Effector CD8-positive, alpha-beta T cell (primary cell): ENCODE data around the gene OR1K1.
A peak's percentile ranks its signal among the peaks of the same experiment; 100 is the strongest.
"Not testable (repeated sequence)": the region's sequence is repeated elsewhere in the genome, so short reads cannot be mapped to it uniquely, and the experiment has no call there.

Source experiments
- DNase-seq: peaks from one replicate; lab custom pipeline; 2025; lab: John Stamatoyannopoulos, UW
- total RNA-seq, 4 experiments: gene quantifications; one replicate each; lab custom pipeline; 2026; lab: John Stamatoyannopoulos, UW

Gene OR1K1, protein sequence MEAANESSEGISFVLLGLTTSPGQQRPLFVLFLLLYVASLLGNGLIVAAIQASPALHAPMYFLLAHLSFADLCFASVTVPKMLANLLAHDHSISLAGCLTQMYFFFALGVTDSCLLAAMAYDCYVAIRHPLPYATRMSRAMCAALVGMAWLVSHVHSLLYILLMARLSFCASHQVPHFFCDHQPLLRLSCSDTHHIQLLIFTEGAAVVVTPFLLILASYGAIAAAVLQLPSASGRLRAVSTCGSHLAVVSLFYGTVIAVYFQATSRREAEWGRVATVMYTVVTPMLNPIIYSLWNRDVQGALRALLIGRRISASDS
- total RNA-seq, result 0 reads per million in 4 experiments

DNA sequence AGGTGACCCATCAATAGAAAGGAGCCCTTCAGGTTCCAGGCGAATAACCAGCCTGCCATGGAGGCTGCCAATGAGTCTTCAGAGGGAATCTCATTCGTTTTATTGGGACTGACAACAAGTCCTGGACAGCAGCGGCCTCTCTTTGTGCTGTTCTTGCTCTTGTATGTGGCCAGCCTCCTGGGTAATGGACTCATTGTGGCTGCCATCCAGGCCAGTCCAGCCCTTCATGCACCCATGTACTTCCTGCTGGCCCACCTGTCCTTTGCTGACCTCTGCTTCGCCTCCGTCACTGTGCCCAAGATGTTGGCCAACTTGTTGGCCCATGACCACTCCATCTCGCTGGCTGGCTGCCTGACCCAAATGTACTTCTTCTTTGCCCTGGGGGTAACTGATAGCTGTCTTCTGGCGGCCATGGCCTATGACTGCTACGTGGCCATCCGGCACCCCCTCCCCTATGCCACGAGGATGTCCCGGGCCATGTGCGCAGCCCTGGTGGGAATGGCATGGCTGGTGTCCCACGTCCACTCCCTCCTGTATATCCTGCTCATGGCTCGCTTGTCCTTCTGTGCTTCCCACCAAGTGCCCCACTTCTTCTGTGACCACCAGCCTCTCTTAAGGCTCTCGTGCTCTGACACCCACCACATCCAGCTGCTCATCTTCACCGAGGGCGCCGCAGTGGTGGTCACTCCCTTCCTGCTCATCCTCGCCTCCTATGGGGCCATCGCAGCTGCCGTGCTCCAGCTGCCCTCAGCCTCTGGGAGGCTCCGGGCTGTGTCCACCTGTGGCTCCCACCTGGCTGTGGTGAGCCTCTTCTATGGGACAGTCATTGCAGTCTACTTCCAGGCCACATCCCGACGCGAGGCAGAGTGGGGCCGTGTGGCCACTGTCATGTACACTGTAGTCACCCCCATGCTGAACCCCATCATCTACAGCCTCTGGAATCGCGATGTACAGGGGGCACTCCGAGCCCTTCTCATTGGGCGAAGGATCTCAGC, at the start of gene OR1K1:
Gene OR1K1, plus strand, starts transcription at position 58 of the 995 bp plus-strand sequence. Its CDS starts 0 bp downstream, at position 58.
- no peak for DNase-seq

DNA sequence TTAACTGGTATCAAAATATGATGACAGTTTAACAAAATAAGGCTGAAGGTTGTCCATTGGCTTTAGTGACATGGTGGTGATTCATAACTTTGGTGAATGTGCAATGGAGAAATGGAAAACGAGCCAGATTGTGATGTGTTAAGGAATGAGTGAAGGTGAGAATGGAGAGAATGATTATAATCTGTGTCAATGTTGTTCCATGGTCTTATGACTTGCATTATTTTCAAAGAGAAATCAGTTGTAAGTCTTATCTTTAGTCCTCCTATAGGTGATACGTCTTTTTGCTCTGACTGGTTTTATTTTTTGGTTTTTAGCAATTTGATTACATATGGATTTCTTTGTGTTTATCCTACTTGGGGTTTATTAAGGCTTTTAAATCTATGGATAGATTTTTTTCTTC, 45.1 kb upstream of the OR1K1 start:
- no peak for DNase-seq

DNA sequence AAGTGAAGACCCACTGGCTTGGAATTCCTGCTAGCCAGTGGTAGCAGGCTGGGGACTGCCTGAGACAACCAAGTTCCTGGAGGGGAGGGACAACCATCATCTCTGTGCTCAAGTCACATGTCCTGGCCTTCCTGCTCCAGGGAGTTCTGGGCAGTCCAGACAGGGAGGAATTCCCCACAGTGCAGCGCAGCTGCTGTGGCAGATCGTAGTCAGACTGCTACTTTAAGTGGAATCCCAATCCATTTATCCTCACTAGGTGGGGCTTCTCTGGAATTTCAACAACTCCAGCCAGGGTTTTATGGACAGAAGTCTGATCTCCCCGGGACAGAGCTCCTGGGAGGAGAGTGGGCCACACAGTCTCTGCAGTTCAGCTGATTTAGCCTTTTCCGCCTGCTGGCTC, 32.1 kb upstream of the OR1K1 start:
- DNase-seq, result no peak

DNA sequence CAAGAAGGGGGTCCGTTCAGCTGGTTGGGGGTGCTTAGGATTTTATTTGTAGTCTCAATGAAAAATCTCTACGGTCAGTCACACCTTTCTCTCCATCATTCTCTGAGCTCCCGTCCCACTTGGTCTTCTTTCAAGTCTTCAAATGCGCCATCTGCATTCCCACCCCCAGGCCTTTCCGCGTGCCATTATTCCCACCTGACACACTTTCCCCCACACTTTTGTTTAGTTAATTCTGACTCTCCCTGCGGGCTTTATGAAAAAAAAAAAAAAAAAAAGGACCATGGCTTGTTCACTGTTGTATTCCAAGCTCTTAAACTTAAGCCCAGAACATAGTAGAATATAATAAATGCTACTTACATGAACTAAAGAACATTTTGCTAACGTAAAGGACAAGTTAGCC, 22.9 kb upstream of the OR1K1 start:
- DNase-seq, result no peak

DNA sequence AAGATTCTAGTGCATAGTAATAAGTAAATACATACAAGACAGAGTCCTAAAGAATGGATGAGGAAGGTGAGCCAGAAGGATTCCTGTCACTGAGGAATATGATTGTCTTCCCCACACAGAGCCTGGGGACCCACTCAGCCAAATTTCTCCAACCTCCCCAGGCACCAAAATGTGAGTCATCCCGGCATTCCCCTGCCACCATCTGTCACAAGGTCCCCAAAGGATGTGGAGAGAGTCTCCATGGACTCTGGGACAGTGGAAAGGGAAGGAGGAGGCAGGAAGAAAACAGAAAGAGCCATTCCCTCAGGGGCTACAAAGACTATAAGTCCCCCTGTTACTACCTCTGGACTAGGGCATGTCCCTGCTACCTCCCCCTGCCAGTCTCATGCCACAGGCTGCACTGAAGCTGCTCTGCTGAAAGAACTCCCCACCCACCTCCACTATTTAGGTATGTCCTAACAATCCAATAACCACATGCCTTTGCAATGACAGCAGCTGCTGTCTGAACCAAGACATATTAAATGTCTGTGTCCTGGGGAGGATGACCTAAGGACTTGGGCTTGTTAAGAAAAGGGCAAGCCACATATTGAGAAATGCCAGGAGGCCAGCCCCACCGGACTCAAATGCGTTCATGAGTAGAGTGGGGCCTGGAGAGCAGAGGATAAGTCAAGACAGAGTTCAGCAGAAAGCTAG, 21.8 kb upstream of the OR1K1 start:
- no peak for DNase-seq

DNA sequence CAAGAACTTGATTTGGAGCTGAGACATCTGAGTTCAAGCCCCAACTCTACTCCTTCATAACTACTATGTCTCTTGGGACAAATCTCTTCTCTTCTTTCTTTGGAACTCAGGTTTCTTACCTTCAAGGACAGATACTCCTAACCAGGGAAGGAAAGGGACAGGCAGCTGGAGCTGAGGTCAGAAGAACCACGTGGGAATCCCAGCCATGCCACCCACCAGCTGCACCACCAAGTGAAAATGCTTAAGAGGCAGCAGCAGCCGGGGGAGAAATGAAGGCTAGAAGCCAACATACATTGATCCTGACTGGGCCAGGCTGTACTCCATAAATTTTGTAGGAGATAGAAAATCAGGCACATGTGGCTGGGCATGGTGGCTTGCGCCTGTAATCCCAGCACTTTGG, 20.7 kb upstream of the OR1K1 start:
- DNase-seq, result no peak

DNA sequence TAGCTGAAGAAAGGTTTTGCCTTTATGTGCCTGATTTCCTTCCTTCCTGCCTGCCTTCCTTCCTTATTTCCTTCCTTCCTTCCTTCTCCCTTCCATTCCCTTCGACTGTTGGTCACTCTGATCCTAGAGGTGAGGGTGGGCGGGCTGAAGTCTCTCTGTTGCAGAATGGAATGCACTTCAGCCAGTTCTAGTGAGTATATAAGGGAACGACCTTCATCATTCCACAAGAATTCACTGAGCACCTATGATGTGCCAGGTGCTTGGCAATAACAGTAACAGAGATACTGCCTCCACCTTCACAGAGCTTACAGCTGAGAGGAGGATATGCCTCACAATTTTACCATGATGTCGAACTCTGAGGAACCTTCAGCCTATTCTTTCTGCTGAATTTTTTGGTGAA, 19.9 kb upstream of the OR1K1 start:
- DNase-seq, result no peak

DNA sequence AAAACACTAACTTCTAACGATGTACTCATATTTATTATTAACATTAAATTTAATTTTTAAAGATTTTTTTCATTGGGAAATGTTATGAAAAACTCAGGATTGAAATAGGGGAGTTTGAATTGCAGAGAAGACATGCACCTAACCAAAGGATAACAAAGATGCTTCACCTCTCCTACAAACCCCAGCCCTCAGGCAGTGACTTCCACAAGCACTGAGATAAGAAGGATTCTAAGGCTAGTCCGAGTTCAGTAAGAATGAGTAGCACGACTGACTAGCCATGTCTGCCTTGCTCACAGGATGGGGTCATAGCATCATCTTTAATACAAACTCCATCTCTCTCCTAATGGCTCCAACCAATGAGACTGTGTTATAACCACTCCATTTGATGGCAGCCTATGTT, 18.3 kb upstream of the OR1K1 start:
- no peak for DNase-seq

DNA sequence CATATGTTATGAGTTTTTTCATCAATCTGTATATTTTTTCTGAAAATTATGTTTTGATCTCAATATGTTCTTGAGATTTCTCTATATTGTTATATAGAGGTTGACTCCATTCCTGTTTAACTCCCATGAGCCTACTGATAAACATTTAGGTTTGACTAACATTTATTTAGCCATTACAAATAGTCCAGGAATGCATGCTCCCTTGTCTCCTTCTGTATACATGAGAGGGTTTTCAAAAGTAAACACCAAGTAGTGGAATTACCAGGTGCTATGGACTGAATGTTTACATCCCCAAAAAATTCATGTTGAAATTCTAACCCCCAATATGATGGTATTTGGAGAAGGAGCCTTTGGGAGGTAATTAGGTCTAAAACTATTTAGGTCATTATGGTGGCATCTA, 14.7 kb upstream of the OR1K1 start:
- DNase-seq, result no peak

DNA sequence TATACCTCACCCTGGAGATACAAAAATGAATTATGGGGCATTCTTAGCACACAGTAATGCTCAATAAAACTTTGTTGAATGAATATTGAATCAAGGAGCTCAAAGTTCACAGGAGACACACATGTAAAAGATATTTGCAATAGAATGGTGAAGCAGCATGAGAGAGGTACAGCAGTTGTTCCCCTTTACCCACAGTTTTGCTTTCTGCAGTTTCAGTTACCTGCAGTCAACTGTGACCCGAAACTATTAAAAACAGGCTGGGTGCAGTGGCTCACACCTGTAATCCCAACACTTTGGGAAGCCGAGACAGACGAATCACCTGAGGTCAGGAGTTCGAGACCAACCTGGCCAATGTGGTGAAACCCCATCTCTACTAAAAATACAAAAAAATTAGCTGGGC, 13.6 kb upstream of the OR1K1 start:
- DNase-seq, result no peak

DNA sequence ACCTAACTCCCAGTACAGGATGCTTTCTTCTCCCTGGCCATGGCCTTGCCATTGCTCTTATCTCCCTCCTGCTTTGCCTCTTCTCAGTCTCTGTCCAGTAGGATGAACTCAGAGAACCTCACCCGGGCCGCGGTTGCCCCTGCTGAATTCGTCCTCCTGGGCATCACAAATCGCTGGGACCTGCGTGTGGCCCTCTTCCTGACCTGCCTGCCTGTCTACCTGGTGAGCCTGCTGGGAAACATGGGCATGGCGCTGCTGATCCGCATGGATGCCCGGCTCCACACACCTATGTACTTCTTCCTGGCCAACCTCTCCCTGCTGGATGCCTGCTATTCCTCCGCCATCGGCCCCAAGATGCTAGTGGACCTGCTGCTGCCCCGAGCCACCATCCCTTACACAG, 11.1 kb upstream of the OR1K1 start, which contains the start of gene OR5C1:
Gene OR5C1, plus strand, starts transcription at position 103 of the 400 bp plus-strand sequence. Its CDS starts 0 bp downstream, at position 103.
- DNase-seq, result no peak

DNA sequence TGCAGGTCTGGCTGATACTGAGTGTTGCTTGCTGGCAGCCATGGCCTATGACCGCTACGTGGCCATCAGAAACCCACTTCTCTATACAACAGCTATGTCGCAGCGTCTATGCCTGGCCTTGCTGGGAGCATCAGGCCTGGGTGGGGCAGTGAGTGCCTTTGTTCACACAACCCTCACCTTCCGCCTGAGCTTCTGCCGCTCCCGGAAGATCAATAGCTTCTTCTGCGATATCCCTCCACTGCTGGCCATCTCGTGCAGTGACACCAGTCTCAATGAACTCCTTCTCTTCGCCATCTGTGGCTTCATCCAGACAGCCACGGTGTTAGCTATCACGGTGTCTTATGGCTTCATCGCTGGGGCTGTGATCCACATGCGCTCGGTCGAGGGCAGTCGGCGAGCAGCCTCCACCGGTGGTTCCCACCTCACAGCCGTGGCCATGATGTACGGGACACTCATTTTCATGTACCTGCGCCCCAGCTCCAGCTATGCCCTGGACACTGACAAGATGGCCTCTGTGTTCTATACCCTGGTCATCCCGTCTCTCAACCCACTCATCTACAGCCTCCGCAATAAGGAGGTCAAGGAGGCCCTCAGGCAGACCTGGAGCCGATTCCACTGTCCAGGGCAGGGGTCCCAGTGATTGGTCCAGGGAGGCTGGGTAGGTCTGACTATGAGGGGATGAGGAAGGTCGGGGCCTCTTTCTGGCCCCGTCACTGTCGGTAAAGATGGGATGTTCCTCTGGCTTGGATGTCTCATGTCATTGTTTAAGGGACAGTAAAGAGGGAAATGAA, 10.5 kb upstream of the OR1K1 start:
- no peak for DNase-seq

DNA sequence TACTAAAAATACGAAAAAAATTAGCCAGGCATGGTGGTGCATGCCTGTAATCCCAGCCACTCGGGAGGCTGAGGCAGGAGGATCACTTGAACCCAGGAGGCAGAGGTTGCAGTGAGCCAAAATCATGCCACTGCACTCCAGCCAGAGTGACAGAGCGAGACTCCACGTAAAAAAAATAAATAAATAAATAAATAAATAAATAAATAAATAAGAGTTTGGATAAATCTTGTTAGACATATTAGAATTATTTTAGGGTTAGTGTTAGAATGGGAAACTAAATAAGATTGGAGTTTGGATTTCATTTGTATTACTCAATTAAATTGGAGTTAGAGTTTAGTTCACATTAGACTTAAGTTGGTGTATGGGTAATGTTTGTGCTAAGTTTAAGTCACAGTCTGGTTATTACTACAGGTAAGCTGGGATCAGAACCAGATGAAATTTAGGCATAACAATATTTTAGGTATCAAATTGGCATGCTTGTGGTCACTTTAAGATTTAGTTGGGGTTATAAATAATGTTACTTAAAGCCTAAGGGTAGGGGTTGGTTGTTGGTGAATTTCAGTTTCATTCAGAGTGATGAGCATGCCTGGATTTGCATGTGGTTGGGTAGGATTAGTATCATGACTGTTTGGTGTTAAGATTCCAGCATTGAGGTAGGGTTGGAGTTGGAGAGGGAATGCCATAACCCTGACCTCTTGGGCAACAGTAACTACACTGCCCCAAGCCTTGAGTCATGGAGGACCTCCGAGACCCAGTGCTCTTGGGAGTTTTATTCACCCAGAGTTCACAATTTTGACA, 7.9 kb upstream of the OR1K1 start:
- DNase-seq, result no peak

DNA sequence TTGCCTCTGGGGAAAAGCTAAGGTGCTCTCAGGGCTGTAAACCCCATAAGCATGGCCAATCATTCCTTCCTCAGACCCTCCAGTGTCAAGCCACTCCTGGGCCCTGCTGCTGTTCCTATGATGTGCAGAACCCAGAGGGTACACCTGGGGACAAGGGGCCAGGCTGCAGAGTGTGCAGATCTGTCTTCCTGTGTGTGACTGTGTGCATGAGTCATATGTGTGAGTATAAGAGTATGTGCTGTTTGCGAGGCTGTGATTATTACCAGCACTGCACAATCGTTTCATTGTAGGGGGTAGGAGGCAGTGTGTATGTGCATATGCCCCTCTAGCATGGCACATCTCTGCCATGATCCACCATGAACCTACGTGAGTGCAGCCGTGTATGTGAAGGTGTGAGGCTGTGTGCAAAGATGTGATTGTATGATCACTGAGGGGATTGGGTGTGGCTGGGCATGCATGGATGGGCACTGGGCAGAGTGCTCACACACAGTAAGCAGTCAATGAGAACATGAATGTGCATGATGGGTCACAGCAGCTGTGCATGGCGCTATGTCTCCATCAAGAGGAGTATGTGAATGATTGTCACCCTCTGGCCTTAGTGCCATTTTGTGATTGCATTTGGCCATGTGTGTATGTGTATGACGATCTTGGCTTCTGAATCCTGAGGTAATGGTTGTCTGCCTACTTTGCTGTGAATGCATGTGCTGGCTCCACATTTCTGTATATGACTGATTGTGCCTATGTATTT, 2.4 kb upstream of the OR1K1 start:
- no peak for DNase-seq

DNA sequence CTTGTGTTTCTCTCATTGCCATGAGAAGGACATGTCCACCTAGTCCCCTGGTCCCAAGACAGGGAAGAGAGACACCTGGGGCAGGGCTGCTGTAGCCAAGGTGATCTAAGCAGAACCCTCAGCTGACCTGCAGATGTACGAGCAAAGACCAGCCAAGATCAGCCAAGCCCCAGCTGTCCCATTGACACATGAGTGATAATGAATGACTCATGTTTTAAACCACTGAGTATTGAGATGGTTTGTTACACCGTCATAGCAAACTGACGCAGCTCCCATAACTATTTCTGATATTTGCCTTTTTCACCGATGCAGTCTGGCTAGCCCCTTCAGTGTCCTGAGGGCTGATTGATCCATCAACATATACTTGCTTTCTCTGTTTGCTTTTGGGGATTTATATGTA, 6.7 kb downstream of the OR1K1 start:
- no peak for DNase-seq

DNA sequence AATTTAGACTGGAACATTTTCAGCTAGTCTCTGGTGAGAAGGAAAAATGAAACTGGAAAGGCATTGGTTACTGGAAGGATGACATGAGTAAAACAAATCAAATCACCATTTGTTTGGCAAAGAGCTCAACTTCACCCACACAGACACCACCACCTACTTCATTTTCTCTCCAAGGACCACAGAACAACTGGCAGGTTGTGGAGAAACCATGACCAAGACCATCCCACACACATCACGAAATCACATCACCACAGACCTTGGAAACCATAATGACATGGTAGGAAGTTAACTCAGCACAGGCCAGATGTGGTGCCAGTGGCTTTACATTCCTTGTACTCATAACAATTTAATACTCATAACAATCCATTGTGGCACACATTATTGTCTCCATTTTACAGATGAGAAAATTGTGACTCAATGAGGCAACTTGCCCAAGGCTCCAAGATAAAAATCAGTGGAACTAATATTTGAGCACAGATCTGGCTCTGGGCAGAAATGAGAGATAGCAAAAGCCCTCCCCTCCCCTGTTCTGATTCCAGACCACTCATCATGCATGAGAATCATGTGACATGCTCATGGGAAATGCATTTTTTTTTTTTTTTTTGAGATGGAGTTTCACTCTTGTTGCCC, 7.5 kb downstream of the OR1K1 start:
- no peak for DNase-seq

DNA sequence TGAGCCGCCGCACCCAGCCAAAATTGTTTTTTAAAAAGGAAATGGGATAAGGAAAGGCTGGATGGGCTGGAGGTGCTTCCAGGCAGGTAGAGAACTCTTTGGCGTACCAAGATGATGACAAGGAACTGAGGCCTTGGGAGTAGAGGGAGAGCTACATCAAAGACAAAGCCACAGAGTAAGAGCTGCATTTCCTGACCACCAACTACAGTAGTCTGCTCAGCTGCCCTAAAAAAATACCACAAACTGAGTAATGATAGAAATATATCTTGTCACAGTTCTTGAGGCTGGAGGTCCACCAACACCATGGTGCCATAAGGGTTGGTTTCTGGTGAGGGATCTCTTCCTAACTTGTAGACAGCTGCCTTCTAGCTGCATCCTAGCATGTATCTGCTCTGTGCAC, 8.2 kb downstream of the OR1K1 start:
- no peak for DNase-seq

DNA sequence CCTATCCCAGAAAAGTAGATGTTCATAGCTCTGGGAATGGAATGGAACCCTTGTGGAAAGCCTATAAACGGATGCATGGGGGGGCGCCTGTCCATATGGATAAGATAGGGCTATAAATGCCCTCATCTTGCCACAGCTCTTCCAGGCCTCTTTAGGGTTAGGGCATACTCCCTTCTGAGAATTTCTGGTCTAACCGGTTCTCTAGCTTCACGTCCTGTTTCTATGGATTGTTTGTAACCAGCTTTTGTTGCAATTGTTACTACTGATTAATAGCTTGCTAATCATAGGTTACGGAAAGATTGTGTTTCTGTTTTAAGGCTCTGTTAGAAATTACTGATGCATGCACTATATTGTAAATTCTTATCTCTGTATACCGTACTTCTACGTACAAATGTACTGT, 9.3 kb downstream of the OR1K1 start:
- DNase-seq, result not testable (repeated sequence)

DNA sequence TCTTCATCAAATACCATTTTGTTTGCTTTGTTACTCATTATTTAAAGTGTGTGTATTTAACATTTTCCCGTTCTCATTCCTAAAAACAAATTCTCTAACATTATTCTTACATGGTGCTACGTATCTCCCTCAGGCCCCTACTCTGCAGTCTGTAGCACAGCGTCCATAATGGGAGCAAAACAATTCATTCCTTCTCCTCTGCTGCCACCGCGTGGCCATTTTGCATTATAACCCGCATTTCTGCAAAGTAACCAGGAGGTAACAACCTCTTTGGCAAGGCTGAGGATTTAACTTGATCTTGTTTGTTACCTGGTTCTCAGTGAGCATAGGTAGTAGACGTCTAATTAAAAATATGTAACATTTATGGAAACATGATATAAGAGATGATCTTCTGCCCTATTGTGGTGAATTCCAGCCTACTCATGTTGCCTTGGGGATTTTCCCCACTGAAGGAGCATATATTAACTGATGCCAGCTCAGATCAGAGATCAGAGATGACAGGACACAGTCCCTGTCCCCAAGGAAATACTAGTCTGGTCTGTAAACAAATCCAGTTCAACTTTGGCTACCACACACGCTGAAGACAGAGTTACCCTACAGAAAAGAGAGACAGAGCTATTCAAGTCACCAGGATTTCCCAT, 10.5 kb downstream of the OR1K1 start:
- DNase-seq, result peak; percentile 60
